ENCODE results near the gene SARS1. TPM values are rescaled to one million over a fixed set of nuclear protein-coding genes. Genes with fewer than 3 reads are reported as not detected.
A peak's percentile ranks its signal among the peaks of the same experiment; 100 is the strongest.

SARS1 gene
- total RNA-seq, 2 experiments from 2014 or later: 277 to 290 TPM

- DNase-seq (ENCODE audit: low spot score): no peak
- H2AFZ ChIP-seq (ENCODE audit: low read length): no peak overlapping the region
- no peak overlapping the region for H3K4me3 ChIP-seq (ENCODE audit: low read depth, low read length, poor library complexity, severe bottlenecking)
- H3K36me3 ChIP-seq (ENCODE audit: insufficient read depth, low read length): no peaks in the 10 kb centered on the region
- ChIA-PET POLR2A (interaction anchor here (1.3 kb wide), 1 partner anchor 231 kb away, joined by 4 read pairs; the partner anchor contains the start of gene ATXN7L2), CTCF (ENCODE audit: unreplicated experiment) (no interaction called here)
- TSS peak; percentile 60 for BruUV-seq (replicated peaks)
- H3K9me2 ChIP-seq (ENCODE audit: insufficient read depth, low read length): no peaks in the 10 kb centered on the region
- H3K4me2 ChIP-seq (ENCODE audit: low read length): no peak overlapping the region
- TF ChIP-seq EZH2phosphoT487 (IDR thresholded peaks at IDR 0.05; ENCODE audit: borderline replicate concordance, low read depth, low read length): no peak
- H3K79me2 ChIP-seq (ENCODE audit: insufficient read depth, low read depth, low read length): no peaks in the 10 kb centered on the region
- no peaks in the 10 kb centered on the region for H4K20me1 ChIP-seq (ENCODE audit: insufficient read depth, low read length)
- no peak overlapping the region for H3K27ac ChIP-seq (ENCODE audit: low read depth, low read length, poor library complexity, severe bottlenecking)
- intact Hi-C loops (cut with micrococcal nuclease; ENCODE audit: unreplicated experiment): no loop called here
- peaks cover 30% of the 10 kb centered on the region for H3K4me1 ChIP-seq (ENCODE audit: insufficient read depth, low read length, poor library complexity, severe bottlenecking)
- H3K9me3 ChIP-seq (ENCODE audit: low read length): no peaks in the 10 kb centered on the region
Observed at GRCh38 chr1:109252167-109252892, 38.6 kb downstream of the SARS1 start.

GRCh38 chr1:109252893-109253802 is 39.4 kb downstream of the SARS1 start:
- Histone ChIP-seq H3K79me2 (ENCODE audit: insufficient read depth, low read depth, low read length) (no peaks in the 10 kb centered on the region), H3K9me3 (ENCODE audit: low read length) (no peaks in the 10 kb centered on the region), H3K9me2 (ENCODE audit: insufficient read depth, low read length) (no peaks in the 10 kb centered on the region), H3K4me3 (ENCODE audit: low read depth, low read length, poor library complexity, severe bottlenecking) (peak overlapping the region; percentile 64), H3K27ac (ENCODE audit: low read depth, low read length, poor library complexity, severe bottlenecking) (peak overlapping the region; percentile 54), H3K4me2 (ENCODE audit: low read length) (peak overlapping the region; percentile 83), H4K20me1 (ENCODE audit: insufficient read depth, low read length) (no peaks in the 10 kb centered on the region), H2AFZ (ENCODE audit: low read length) (peak overlapping the region; percentile 80), H3K4me1 (ENCODE audit: insufficient read depth, low read length, poor library complexity, severe bottlenecking) (peaks cover 30% of the 10 kb centered on the region), H3K36me3 (ENCODE audit: insufficient read depth, low read length) (no peaks in the 10 kb centered on the region)
- ChIA-PET CTCF (ENCODE audit: unreplicated experiment) (interaction anchor here (0.6 to 1.2 kb wide), 2 partner anchors 14 to 279 kb away, joined by 3 read pairs; no protein-coding TSS in a partner anchor), POLR2A (interaction anchor here (0.9 to 1.8 kb wide), 9 partner anchors 12 to 230 kb away, joined by 3 to 10 read pairs (median 4); partner anchors contain the start of genes ATXN7L2, PSMA5, PSRC1 and SORT1)
- BruUV-seq (replicated peaks): no TSS peak
- intact Hi-C loops (cut with micrococcal nuclease; ENCODE audit: unreplicated experiment): no loop called here
- TF ChIP-seq EZH2phosphoT487 (IDR thresholded peaks at IDR 0.05; ENCODE audit: borderline replicate concordance, low read depth, low read length) (no peak), CTCF (conservative IDR thresholded peaks at IDR 0.05; ENCODE audit: low read length) (no peak)
- peak; percentile 73 for DNase-seq (ENCODE audit: low spot score)
